ENCODE measurements around the gene E2F2. TPM values are rescaled to one million over a fixed set of nuclear protein-coding genes. Genes with fewer than 3 reads are reported as not detected.
A peak's percentile ranks its signal among the peaks of the same experiment; 100 is the strongest.

Gene E2F2
- total RNA-seq, 1 experiment from 2014 or later, result 6.6 TPM

- Histone ChIP-seq H3K4me2 (ENCODE audit: low read depth, low read length, poor library complexity, severe bottlenecking) (peak overlapping the region; percentile 80), H3K27ac (ENCODE audit: low read length) (no peak overlapping the region), H3K36me3 (ENCODE audit: insufficient read depth, low read length) (no peaks in the 10 kb centered on the region), H2AFZ (ENCODE audit: low read length) (no peak overlapping the region), H3K9ac (ENCODE audit: low read length) (peak overlapping the region; percentile 52), H3K79me2 (ENCODE audit: low read length) (0 out of 2 replicates have a peak, but pooled peaks cover 4% of the 10 kb centered on the region), H3K4me1 (ENCODE audit: low read length) (peaks cover 76% of the 10 kb centered on the region), H4K20me1 (ENCODE audit: insufficient read depth, low read depth, low read length) (peaks cover 11% of the 10 kb centered on the region), H3K9me2 (replicated peaks; ENCODE audit: insufficient read depth, low read length) (no peaks in the 10 kb centered on the region), H3K9me3 (ENCODE audit: low read length) (no peaks in the 10 kb centered on the region), H3K4me3 (ENCODE audit: low read length) (peak overlapping the region; percentile 77), H3K27me3 (ENCODE audit: low read length) (no peaks in the 10 kb centered on the region)
- no peak for DNase-seq
Measured at GRCh38 chr1:23559985-23560741, 29.1 kb upstream of the E2F2 start.

GRCh38 chr1:23559136-23559984 is 28.3 kb upstream of the E2F2 start, which contains the start of gene ID3:
Gene ID3, minus strand, starts transcription at chr1:23559501. Its CDS starts 75 bp downstream, at chr1:23559426.
- H3K79me2 ChIP-seq (ENCODE audit: low read length), result 0 out of 2 replicates have a peak, but pooled peaks cover 4% of the 10 kb centered on the region
- peaks cover 81% of the 10 kb centered on the region for H3K4me1 ChIP-seq (ENCODE audit: low read length)
- no peaks in the 10 kb centered on the region for H3K9me3 ChIP-seq (ENCODE audit: low read length)
- no peaks in the 10 kb centered on the region for H3K36me3 ChIP-seq (ENCODE audit: insufficient read depth, low read length)
- H3K4me3 ChIP-seq (ENCODE audit: low read length), result peak within 1 kb of the TSS; percentile 77
- H4K20me1 ChIP-seq (ENCODE audit: insufficient read depth, low read depth, low read length), result peaks cover 11% of the 10 kb centered on the region
- no peaks in the 10 kb centered on the region for H3K9me2 ChIP-seq (replicated peaks; ENCODE audit: insufficient read depth, low read length)
- H3K27ac ChIP-seq (ENCODE audit: low read length), result peak within 1 kb of the TSS; percentile 35
- H3K4me2 ChIP-seq (ENCODE audit: low read depth, low read length, poor library complexity, severe bottlenecking), result peak within 1 kb of the TSS; percentile 80
- H3K9ac ChIP-seq (ENCODE audit: low read length), result peak within 1 kb of the TSS; percentile 78
- H3K27me3 ChIP-seq (ENCODE audit: low read length), result no peaks in the 10 kb centered on the region
- no peak within 1 kb of the TSS for H2AFZ ChIP-seq (ENCODE audit: low read length)
- peak; percentile 98 for DNase-seq

DNA sequence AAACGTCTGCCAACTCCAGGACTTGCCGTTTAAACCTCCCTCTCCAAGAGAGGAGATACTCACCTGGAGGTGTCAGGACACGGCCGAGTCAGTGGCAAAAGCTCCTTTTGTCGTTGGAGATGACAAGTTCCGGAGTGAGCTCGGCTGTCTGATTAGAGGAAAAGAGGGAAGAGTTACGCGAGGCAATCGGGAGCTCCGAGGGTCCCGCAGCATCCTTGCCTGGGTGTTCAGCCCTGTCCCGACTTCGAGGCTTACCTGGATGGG is 27.8 kb upstream of the E2F2 start:
- H3K4me2 ChIP-seq (ENCODE audit: low read depth, low read length, poor library complexity, severe bottlenecking), result peak overlapping the region; percentile 80
- H2AFZ ChIP-seq (ENCODE audit: low read length), result no peak overlapping the region
- H3K27me3 ChIP-seq (ENCODE audit: low read length), result no peaks in the 10 kb centered on the region
- peak overlapping the region; percentile 78 for H3K9ac ChIP-seq (ENCODE audit: low read length)
- no peaks in the 10 kb centered on the region for H3K9me2 ChIP-seq (replicated peaks; ENCODE audit: insufficient read depth, low read length)
- no peaks in the 10 kb centered on the region for H3K9me3 ChIP-seq (ENCODE audit: low read length)
- H3K4me1 ChIP-seq (ENCODE audit: low read length), result peaks cover 86% of the 10 kb centered on the region
- 0 out of 2 replicates have a peak, but pooled peaks cover 4% of the 10 kb centered on the region for H3K79me2 ChIP-seq (ENCODE audit: low read length)
- no peaks in the 10 kb centered on the region for H3K36me3 ChIP-seq (ENCODE audit: insufficient read depth, low read length)
- H3K4me3 ChIP-seq (ENCODE audit: low read length), result peak overlapping the region; percentile 77
- peaks cover 11% of the 10 kb centered on the region for H4K20me1 ChIP-seq (ENCODE audit: insufficient read depth, low read depth, low read length)
- no peak for DNase-seq
- peak overlapping the region; percentile 35 for H3K27ac ChIP-seq (ENCODE audit: low read length)

GRCh38 chr1:23558140-23558871 is 27.3 kb upstream of the E2F2 start:
- H3K79me2 ChIP-seq (ENCODE audit: low read length), result 0 out of 2 replicates have a peak, but pooled peaks cover 4% of the 10 kb centered on the region
- no peaks in the 10 kb centered on the region for H3K9me3 ChIP-seq (ENCODE audit: low read length)
- H4K20me1 ChIP-seq (ENCODE audit: insufficient read depth, low read depth, low read length), result peaks cover 11% of the 10 kb centered on the region
- no peaks in the 10 kb centered on the region for H3K27me3 ChIP-seq (ENCODE audit: low read length)
- peak overlapping the region; percentile 35 for H3K27ac ChIP-seq (ENCODE audit: low read length)
- DNase-seq, result no peak
- H2AFZ ChIP-seq (ENCODE audit: low read length), result no peak overlapping the region
- no peaks in the 10 kb centered on the region for H3K36me3 ChIP-seq (ENCODE audit: insufficient read depth, low read length)
- H3K4me2 ChIP-seq (ENCODE audit: low read depth, low read length, poor library complexity, severe bottlenecking), result peak overlapping the region; percentile 80
- peak overlapping the region; percentile 77 for H3K4me3 ChIP-seq (ENCODE audit: low read length)
- no peaks in the 10 kb centered on the region for H3K9me2 ChIP-seq (replicated peaks; ENCODE audit: insufficient read depth, low read length)
- peak overlapping the region; percentile 78 for H3K9ac ChIP-seq (ENCODE audit: low read length)
- peaks cover 88% of the 10 kb centered on the region for H3K4me1 ChIP-seq (ENCODE audit: low read length)

DNA sequence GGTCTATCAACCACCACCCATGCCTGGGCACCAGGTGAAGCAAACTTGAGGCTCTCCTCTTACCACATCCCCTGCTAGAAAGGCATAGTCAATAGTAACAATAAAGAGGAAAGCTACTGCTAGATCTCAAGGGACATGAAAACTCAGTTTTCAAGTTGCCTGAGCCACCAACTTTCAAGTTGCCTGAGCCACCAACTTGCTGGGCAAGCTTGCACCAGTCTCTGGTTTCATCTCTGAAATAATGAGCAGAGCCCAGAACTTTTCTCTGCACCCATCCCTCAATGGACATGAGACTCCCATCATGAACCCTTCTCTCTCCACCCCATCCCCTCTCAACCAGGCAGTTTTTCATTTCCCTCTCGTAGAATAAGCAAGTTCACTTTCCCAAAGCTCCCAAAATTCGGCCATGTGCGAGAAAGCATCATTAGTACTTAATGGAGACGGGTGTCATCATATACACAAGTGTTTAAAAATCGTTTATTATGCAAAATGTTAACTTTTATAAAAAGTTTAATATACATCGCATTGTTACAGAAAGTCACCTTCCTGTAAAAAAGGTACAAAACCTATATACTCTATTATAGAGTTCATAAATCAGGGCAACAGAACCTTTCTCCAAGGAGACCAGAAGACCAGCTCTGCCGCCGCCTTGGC is 26.6 kb upstream of the E2F2 start:
- Histone ChIP-seq H3K27me3 (ENCODE audit: low read length) (no peaks in the 10 kb centered on the region), H3K36me3 (ENCODE audit: insufficient read depth, low read length) (no peaks in the 10 kb centered on the region), H3K79me2 (ENCODE audit: low read length) (0 out of 2 replicates have a peak, but pooled peaks cover 4% of the 10 kb centered on the region), H3K4me3 (ENCODE audit: low read length) (peak overlapping the region; percentile 77), H3K9me3 (ENCODE audit: low read length) (no peaks in the 10 kb centered on the region), H4K20me1 (ENCODE audit: insufficient read depth, low read depth, low read length) (peaks cover 11% of the 10 kb centered on the region), H3K9ac (ENCODE audit: low read length) (peak overlapping the region; percentile 78), H3K4me1 (ENCODE audit: low read length) (peaks cover 83% of the 10 kb centered on the region), H3K4me2 (ENCODE audit: low read depth, low read length, poor library complexity, severe bottlenecking) (peak overlapping the region; percentile 80), H3K9me2 (replicated peaks; ENCODE audit: insufficient read depth, low read length) (no peaks in the 10 kb centered on the region), H3K27ac (ENCODE audit: low read length) (0 out of 2 replicates have a peak overlapping the region, but pooled peaks have one; percentile 3), H2AFZ (ENCODE audit: low read length) (no peak overlapping the region)
- DNase-seq, result peak; percentile 64

DNA sequence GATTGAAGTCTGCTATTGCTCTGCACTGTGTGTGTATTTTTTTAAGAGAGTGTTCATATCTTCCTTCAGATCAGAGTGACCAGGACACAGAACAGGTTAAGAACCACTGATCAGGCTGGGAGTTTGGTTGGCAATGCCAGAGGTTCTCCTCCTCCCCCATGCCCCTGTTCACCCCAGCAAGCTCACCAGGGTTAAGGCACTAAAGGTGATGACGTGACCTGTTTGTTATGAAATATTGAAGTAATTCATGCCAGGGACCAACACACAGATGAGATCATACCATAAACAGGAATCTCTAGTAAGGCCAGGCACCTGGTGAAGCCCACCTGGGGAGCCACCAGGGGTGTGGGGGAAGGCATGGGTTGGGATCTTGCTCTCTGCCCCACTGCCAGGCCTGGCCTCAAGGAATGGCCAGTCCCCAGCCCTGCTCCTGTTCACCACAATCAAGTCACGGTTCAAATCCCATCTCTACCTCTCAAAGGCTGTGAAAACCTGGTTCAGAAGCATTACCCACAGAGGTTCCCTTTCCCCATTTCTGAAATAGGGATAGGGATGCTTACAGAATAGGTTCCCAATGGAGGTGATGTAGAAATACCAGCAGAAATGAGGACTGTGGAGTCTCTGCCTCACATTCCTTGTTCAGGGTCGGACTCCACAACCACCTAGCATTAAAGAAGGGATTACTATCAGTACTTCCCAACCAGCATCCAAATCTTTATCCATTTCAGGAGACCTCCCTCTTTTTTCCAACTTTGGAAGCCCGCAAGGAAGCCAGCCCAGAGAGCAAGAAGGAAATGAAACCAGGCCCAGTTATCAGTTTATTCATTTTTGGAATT is 25.8 kb upstream of the E2F2 start:
- Histone ChIP-seq H3K36me3 (ENCODE audit: insufficient read depth, low read length) (no peaks in the 10 kb centered on the region), H3K9me3 (ENCODE audit: low read length) (no peaks in the 10 kb centered on the region), H3K79me2 (ENCODE audit: low read length) (0 out of 2 replicates have a peak, but pooled peaks cover 4% of the 10 kb centered on the region), H3K4me3 (ENCODE audit: low read length) (peak overlapping the region; percentile 77; the same call in 1 of the 2 replicates), H3K27me3 (ENCODE audit: low read length) (no peaks in the 10 kb centered on the region), H2AFZ (ENCODE audit: low read length) (no peak overlapping the region), H3K9ac (ENCODE audit: low read length) (0 out of 2 replicates have a peak overlapping the region, but pooled peaks have one; percentile 8), H3K4me1 (ENCODE audit: low read length) (peaks cover 82% of the 10 kb centered on the region), H4K20me1 (ENCODE audit: insufficient read depth, low read depth, low read length) (peaks cover 11% of the 10 kb centered on the region), H3K4me2 (ENCODE audit: low read depth, low read length, poor library complexity, severe bottlenecking) (peak overlapping the region; percentile 8), H3K27ac (ENCODE audit: low read length) (peak overlapping the region; percentile 51), H3K9me2 (replicated peaks; ENCODE audit: insufficient read depth, low read length) (no peaks in the 10 kb centered on the region)
- DNase-seq, result no peak
